Posterior vena cava (tissue), 2 donors: ENCODE measurements around the gene MRGPRD. TPM values are rescaled to one million over a fixed set of nuclear protein-coding genes. Genes with fewer than 3 reads are reported as not detected.

Experiments used
- DNase-seq: peaks from one replicate; pipeline ENCODE4 v3.0.0-alpha.2; 2020; ENCODE audit warnings: low spot score
- intact Hi-C, 2 donors: fragments of 100-400 bp; cut with DNase I; formaldehyde crosslinking; loops; one replicate each; pipeline versions ENCODE4 v1.14.1 to v1.14.2; 2022 to 2023
- long read RNA-seq, 2 donors: library from polyadenylated mRNA; unstranded; transcript quantifications; one replicate each; pipeline ENCODE4 v2.0.0, GENCODE V29; 2020 to 2021
- total RNA-seq, 2 donors: library from RNA; stranded (reverse); fragmentation: NEBNext Ultra II Directional; extraction: Animal tissue kit (Norgen Biotek cat#: 25700); gene quantifications; one replicate each; pipeline ENCODE4 v1.2.1, GENCODE V29; 2021
- donor health status: DM: yes; HTN: yes; CAD: no.
- donor health status: DM: yes; HTN: yes; CAD: no.

Gene MRGPRD, protein sequence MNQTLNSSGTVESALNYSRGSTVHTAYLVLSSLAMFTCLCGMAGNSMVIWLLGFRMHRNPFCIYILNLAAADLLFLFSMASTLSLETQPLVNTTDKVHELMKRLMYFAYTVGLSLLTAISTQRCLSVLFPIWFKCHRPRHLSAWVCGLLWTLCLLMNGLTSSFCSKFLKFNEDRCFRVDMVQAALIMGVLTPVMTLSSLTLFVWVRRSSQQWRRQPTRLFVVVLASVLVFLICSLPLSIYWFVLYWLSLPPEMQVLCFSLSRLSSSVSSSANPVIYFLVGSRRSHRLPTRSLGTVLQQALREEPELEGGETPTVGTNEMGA
- total RNA-seq = not detected
- long read RNA-seq, donor 1 = 0 reads
- long read RNA-seq, donor 2 = 0 reads

DNA sequence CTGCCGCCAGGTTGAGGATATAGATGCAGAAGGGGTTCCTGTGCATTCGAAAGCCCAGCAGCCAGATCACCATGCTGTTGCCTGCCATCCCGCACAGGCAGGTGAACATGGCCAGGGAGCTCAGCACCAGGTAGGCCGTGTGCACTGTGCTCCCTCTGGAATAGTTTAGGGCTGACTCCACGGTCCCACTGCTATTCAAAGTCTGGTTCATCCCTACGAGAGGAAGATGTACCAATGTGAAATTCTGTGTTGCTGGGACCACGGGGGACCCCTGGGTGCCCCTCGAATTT, at the start of gene MRGPRD:
MRGPRD (minus strand) TSS at position 211 of the 290 bp plus-strand sequence; CDS start at position 211, 0 bp downstream.
- intact Hi-C loops = no loop called here
- peak; percentile 15 for DNase-seq

DNA sequence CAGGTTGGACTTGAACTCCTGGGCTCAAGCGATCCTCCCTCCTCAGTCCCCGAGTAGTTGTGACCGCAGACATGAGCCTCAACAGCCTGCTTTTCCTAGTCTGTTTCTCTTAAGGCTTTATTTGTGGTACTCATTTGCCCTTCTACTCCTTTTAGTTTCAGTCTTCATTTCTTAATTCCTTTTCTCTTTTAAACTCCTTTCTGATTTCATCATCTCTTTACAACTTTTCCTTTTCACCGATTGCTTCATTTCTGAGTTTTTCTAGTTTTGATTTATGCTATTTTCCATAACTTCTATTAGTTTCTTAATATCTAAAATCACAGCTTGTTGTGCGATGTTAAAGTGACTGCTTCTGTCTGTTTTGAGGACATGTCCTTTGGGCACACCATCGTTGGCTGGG, 49.5 kb upstream of the MRGPRD start:
- intact Hi-C loops = no loop called here

GRCh38 chr11:69027704-69028372, 47.1 kb upstream of the MRGPRD start:
- DNase-seq = no peak

More for the DNA sequence above, 49.5 kb upstream of the MRGPRD start:
- DNase-seq = no peak

GRCh38 chr11:69024509-69024908, 43.7 kb upstream of the MRGPRD start:
- no peak for DNase-seq
- intact Hi-C loops = no loop called here

More at GRCh38 chr11:69027704-69028372, 47.1 kb upstream of the MRGPRD start:
- intact Hi-C loops = no loop called here

DNA sequence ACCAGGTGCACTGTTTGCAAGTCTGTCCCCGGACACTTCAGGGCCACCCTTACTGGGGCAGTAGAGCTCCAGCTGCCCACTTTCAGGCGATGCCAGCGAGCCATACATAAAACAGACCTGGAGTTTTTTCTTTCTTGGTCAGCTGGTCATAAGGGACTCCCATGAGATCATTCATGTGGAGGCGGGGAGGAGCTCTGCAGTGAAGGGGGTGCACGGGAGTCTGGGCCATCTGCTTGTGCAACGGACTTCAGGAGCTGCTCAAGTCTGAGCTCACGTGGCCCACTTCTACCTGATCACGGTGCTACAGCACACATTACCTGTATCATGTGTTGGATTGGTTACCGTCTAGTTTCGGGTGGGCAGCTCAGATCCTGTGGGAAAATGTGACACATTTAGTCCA, 41.5 kb upstream of the MRGPRD start:
- DNase-seq = no peak
- intact Hi-C loops = no loop called here

DNA sequence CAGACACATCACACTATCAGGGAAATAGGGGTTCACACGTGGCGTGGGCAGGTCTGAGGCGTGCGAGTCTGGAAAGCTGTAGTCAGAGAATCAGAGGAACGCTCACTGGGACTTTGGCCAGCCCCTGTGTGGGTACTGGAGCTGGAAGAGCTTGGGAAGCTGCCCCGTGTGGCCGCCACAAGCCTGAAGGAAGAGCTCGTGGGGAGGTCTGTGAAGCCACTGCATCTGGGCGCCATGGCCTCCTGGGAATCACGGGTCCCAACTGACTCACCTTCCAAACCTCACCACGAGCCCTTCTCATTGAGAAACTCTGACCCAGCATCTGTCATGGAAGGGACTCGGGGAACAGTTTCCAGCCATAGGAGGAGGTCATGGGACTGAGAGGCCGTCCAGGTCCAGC, 38.1 kb upstream of the MRGPRD start:
- intact Hi-C loops = loop anchor here in 1 of 2 donors (10.0 kb wide), 2 partner anchors 66 to 1876 kb away; no protein-coding TSS in a partner anchor
- DNase-seq = peak; percentile 87

- intact Hi-C loops = loop anchor here in 1 of 2 donors (10.0 kb wide), 2 partner anchors 67 to 1877 kb away; no protein-coding TSS in a partner anchor
- no peak for DNase-seq
These were observed 37.2 kb upstream of the MRGPRD start for GRCh38 chr11:69017951-69018350.

GRCh38 chr11:69014898-69015549, 34.2 kb upstream of the MRGPRD start:
- intact Hi-C loops = loop anchor here (5.0 to 10.0 kb wide), 3 partner anchors 70 to 1880 kb away; no protein-coding TSS in a partner anchor
- DNase-seq = no peak

- intact Hi-C loops = loop anchor here (5.0 to 10.0 kb wide), 3 partner anchors 71 to 1881 kb away; no protein-coding TSS in a partner anchor
- no peak for DNase-seq
These were observed 33.5 kb upstream of the MRGPRD start for GRCh38 chr11:69014084-69014851.

DNA sequence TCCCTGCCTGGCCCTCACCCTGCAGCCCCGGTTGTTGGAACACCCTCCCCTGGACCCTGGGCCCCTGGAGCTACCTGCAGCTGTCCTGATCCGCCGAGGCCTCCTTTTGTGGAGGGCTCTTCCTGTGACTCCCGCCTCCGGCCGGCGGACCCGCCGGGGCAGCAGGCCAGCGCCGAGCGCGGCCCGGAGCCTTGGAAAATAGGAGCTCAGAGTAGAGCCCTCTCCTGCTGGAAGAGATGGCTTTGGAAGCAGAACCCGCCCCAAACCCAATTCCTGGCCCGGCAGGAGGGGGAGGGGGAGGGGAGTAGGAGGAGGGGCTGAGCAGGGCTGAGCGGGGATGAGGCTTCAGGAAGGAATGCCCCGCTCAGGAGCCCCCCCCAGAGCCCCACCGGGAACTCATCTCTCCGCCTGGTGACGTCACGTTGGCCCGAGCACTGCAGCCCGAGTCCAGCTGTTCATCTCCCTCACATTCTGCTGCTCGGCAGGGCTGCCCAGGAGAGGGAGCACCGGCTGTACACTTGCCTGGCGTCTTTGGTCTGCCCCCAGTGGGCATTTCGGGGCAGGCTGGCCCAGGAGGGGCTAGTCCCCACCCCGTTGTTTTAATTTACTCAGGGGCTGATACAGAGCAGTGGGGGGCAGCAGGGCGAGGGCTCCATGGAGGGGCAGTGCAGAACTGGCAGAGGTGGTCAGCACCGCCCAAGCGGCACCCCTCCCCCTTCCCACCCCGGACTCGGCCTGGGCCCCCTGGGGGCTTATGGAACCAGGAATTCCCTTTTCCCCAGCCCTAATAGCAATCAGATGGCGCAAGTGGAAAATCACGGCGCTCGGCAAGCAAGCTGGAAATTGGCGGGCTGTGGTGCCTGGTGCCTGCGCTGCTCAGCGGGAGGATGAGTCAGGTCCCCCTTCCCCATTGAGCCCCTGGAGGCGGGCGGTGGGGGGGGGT, 32.5 kb upstream of the MRGPRD start, which contains the start of gene MRGPRF:
MRGPRF (minus strand) TSS at position 238 of the 943 bp plus-strand sequence. CDS start 3,345 bp downstream, outside the sequence.
- DNase-seq = peak; percentile 98
- intact Hi-C loops = loop anchor here (2.0 to 10.0 kb wide), 4 partner anchors 38 to 1882 kb away; no protein-coding TSS in a partner anchor

DNA sequence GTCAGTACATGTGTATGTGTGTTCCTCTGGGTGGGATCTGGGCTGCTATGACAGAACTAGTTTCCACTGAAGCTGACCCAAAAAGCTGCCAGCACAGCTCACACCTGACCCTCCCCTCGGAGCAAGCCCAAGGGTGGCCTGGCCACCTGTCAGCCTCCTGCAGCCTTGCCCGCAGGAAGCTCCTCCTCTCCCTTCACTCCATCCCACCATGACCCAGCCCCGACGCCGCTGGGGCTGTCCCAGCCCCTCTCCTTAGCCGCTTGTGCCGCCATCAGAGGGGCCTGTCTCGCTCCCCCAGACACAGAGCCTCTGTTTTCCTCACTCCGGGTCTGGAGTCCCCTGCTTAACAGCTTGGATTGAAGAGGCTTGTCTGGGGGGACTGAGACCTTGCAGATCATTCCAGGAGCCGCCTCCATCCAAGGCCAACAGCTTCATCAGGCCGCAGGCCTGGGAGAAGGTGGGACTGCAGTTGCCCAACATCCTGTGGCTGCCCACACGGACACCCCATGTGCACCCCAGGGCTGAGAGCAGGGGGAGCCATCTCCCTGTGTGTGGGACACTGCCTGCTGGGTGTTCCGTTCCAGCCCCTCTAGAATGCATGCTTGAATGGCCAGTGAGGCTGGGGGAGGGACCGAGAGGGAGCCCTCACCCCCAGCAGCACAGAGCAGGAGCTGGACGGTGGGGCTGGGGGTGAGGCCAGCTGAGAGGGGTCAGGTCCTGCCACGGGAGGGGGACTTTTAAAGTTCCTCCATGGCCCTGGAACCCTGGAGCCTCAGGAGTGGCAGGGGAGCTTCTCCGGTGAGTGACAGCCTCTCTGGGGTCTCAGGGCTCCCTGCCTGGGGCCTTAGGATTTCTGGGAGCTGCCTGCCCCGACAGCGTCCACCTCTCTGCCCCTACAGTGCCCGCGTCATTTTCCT, 31.6 kb upstream of the MRGPRD start:
- peak; percentile 60 for DNase-seq
- intact Hi-C loops = loop anchor here (2.0 to 10.0 kb wide), 4 partner anchors 38 to 1882 kb away; no protein-coding TSS in a partner anchor

DNA sequence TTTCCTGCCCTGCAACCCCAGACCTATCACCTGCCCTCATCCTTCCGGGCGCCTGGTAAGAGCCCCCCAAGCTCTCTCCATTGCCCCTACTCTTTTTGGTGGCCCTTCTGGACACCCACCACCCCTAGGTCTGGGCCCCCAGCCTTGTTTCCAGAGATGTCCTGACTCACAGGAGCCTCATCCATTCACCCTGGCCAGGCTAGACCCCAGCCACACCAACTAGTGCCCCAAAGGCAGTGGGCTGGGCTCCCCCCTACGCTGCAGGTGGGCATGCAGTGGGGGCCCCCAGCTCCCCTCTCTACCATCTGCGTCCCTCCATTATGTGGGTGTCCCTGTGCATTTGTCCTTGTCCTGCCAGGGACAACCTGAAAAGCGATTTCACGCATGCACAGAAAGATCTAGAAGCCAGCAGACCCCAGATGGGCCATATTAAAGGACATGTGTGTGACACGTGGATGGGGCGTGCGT, 30.9 kb upstream of the MRGPRD start:
- no peak for DNase-seq
- intact Hi-C loops = loop anchor here (2.0 to 10.0 kb wide), 4 partner anchors 39 to 1883 kb away; no protein-coding TSS in a partner anchor

DNA sequence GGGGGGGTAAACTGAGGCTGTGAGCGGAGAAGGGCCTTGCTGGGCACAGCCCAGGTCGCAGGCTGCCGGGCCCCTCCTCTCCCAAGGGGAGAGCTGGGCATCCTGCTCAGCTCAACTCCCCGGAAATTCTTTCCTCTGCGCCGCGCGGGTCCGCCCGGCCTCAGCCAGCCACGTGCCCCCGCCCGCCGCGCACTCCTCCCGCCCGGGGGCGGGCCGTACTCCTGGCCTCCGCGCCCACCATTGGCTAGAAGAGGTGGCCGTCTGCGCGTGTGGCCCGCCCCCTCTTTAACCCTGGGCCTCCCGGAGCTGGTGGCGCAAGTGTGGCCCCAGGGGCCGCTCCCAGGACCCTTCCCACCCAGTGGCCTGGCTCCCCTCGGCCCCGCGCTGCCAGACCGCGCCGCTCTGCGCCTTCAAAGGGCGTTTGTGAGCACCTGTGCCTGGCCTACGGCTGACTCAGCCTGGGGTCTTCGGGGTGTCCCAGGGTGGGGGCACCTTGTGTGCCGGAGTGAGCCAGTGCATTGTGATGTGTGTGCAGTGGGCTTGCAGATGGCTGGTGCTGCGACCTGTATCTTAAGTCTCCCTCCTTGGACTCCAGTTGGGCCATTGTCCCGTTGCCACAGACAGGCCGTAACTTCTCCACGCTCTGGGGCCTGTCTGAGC, 30.3 kb upstream of the MRGPRD start:
- peak; percentile 93 for DNase-seq
- intact Hi-C loops = loop anchor here (5.0 to 10.0 kb wide), 3 partner anchors 74 to 1884 kb away; no protein-coding TSS in a partner anchor

DNA sequence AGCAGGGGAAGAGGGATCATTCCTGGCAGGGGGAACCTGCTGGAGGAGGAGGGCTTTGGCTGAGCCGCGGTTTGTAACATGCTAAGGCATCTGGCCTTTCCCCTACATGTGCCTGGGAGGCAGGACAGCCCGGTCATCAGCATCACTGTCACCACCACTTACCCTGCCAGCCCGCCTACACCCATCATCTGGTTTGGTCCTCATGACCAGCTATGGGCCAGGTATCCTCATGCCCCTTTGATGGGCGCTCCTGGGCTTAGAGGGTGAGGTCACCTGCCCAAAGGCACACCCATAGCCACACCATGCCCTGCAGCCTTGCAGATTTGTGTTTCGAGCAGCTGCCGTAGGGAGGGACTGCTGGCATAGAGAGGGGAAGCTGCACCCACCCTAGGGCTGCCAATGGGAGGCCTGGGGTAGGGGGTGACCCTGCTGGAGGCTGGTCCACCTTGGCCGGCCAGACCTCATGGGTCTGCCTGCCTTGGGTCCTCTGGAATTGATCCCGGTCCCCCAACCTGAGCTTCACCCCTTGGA, 29.6 kb upstream of the MRGPRD start:
- intact Hi-C loops = loop anchor here (5.0 to 10.0 kb wide), 3 partner anchors 74 to 1884 kb away; no protein-coding TSS in a partner anchor

DNA sequence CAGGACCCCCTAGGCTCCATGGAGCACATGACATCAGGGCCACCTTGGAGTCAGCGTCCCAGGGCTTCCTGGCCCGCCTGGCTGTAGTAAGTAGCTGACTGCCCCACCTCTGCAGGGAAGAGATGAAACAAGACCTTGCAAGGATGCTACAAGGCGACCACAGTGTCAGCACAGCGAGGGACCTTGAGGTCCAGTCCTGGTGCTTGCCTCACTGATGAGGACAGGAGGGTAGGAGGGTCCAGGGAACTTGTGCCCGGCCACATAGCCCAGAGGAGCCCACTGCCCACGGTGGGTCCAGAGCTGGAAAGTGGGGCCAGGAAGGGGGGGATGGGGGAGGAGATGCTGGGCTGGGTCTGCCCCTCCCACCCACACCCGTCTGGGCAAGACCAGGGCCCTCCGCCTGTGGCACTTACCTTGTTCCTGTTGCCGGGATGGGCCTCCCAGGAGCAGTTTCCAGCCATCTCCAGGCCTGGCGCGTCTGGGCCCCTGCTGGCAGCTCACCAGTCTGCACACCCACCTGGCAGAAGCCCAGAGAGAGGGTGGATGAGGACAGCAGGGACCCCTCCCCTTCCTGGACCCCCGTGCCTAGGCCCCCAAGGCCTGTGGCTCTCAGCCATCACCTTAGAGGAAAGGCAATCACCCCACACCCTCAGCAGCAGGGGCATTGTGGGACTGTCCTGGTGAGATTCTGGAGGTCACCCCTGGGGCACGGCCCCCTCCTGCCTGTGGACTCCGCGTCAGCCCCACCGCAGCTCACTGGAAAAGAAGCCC, 28.8 kb upstream of the MRGPRD start:
- intact Hi-C loops = loop anchor here (2.0 to 10.0 kb wide), 4 partner anchors 39 to 1885 kb away; partner anchors contain the start of gene TPCN2 (in 1 of the 2)
- peak; percentile 80 for DNase-seq

More for the DNA sequence above, 29.6 kb upstream of the MRGPRD start:
- peak; percentile 83 for DNase-seq
